IMR-90 (cell line): Measurements from ENCODE around the gene RPS26. TPM values are rescaled to one million over a fixed set of nuclear protein-coding genes. Genes with fewer than 3 reads are reported as not detected.
"Not testable (repeated sequence)": the region's sequence is repeated elsewhere in the genome, so short reads cannot be mapped to it uniquely, and the experiment has no call there.

Source experiments
- ATAC-seq: fragments of 200-7000 bp; cut with Tn5 transposase; 2 replicates; pipeline ENCODE4 v1.9.1; 2020; ENCODE audit warnings: low read depth, mild to moderate bottlenecking, moderate library complexity
- BruUV-seq: library from RNA; stranded (reverse); fragments of 400-500 nt; replicated peaks from 2 replicates; lab custom pipeline; 2021; lab: Mats Ljungman, UMichigan
- CTCF ChIA-PET: fragments of 300-600 bp; formaldehyde crosslinking; extraction: SDS; loops from one replicate; lab custom pipeline; 2021; ENCODE audit warnings: antibody characterized with exemption; lab: Yijun Ruan, JAX
- POLR2A ChIA-PET: fragments of 300-600 bp; sonication (Branson Sonifier 250); formaldehyde crosslinking; loops from one replicate; lab custom pipeline; 2022; ENCODE audit warnings: antibody characterized with exemption; ENCODE audit not compliant: unreplicated experiment; lab: Charles Lee
- DNase-seq: peaks from one replicate; pipeline ENCODE4 v3.0.0; 2013
- H2AFZ ChIP-seq: replicated peaks from 2 replicates; pipeline ENCODE3; 2013; ENCODE audit warnings: low read length, mild to moderate bottlenecking; ENCODE audit not compliant: poor library complexity
- H2AK5ac ChIP-seq: 2 replicates; pipeline ENCODE4 v1.6.1; 2013; ENCODE audit warnings: low read depth, low read length, inconsistent platforms
- H2AK9ac ChIP-seq: replicated peaks from 2 replicates; pipeline ENCODE3; 2013; ENCODE audit warnings: mild to moderate bottlenecking, low read depth, low read length, moderate library complexity; ENCODE audit not compliant: poor library complexity
- H2BK120ac ChIP-seq: 2 replicates; pipeline ENCODE4 v1.6.1; 2013; ENCODE audit warnings: low read depth, low read length, inconsistent platforms
- H2BK15ac ChIP-seq: 3 replicates; pipeline ENCODE4 v1.6.1; 2013; ENCODE audit warnings: low read depth, low read length, inconsistent platforms
- H2BK20ac ChIP-seq: 2 replicates; pipeline ENCODE4 v1.6.1; 2013; ENCODE audit warnings: low read depth, mild to moderate bottlenecking, inconsistent platforms, low read length, moderate library complexity
- H2BK5ac ChIP-seq: 2 replicates; pipeline ENCODE4 v1.6.1; 2013; ENCODE audit warnings: mild to moderate bottlenecking, low read depth, low read length, inconsistent platforms; ENCODE audit not compliant: poor library complexity, severe bottlenecking
- H3K14ac ChIP-seq: replicated peaks from 2 replicates; pipeline ENCODE4 v1.6.1; 2013; ENCODE audit warnings: low read depth, low read length, inconsistent platforms
- H3K18ac ChIP-seq: 2 replicates; pipeline ENCODE4 v1.6.1; 2013; ENCODE audit warnings: low read depth, low read length, control low read depth
- H3K23ac ChIP-seq: 2 replicates; pipeline ENCODE4 v1.6.1; 2013; ENCODE audit warnings: low read depth, low read length, inconsistent platforms
- H3K27ac ChIP-seq: 2 replicates; pipeline ENCODE4 v1.5.1; 2013; ENCODE audit warnings: mild to moderate bottlenecking, control low read depth, low read length; ENCODE audit not compliant: insufficient read depth
- H3K27me3 ChIP-seq: 2 replicates; pipeline ENCODE4 v1.6.1; 2013; ENCODE audit warnings: low read length; ENCODE audit not compliant: control insufficient read depth, insufficient read depth
- H3K36me3 ChIP-seq: 2 replicates; pipeline ENCODE4 v1.6.1; 2013; ENCODE audit warnings: low read length, mixed read lengths; ENCODE audit not compliant: control insufficient read depth, insufficient read depth
- H3K4ac ChIP-seq: 2 replicates; pipeline ENCODE4 v1.6.1; 2013; ENCODE audit warnings: low read depth, low read length, inconsistent platforms
- H3K4me1 ChIP-seq: 2 replicates; pipeline ENCODE4 v1.6.1; 2013; ENCODE audit warnings: low read length, mixed read lengths; ENCODE audit not compliant: control insufficient read depth, insufficient read depth
- H3K4me2 ChIP-seq: 2 replicates; pipeline ENCODE4 v1.6.1; 2013; ENCODE audit warnings: low read depth, mild to moderate bottlenecking, control low read depth, low read length, moderate library complexity
- H3K4me3 ChIP-seq: 2 replicates; pipeline ENCODE4 v1.5.1; 2013; ENCODE audit warnings: low read depth, mild to moderate bottlenecking, control low read depth, low read length, moderate library complexity; ENCODE audit not compliant: insufficient read depth
- H3K56ac ChIP-seq: 2 replicates; pipeline ENCODE4 v1.6.1; 2013; ENCODE audit warnings: low read length, inconsistent platforms; ENCODE audit not compliant: insufficient read depth; ENCODE audit errors: extremely low read depth
- H3K79me1 ChIP-seq, 2 experiments: 2 replicates each; pipeline ENCODE4 v1.6.1; 2013; ENCODE audit warnings: low read length in 2 of 2, inconsistent platforms in 1 of 2, low read depth in 1 of 2
- H3K9ac ChIP-seq: 2 replicates; pipeline ENCODE4 v1.6.1; 2013; ENCODE audit warnings: low read depth, low read length, control low read depth
- H3K9me1 ChIP-seq: 2 replicates; pipeline ENCODE4 v1.6.1; 2013; ENCODE audit warnings: low read length, inconsistent platforms; ENCODE audit not compliant: insufficient read depth
- H3K9me3 ChIP-seq: 2 replicates; pipeline ENCODE4 v1.6.1; 2013; ENCODE audit warnings: low read length; ENCODE audit not compliant: control insufficient read depth, insufficient read depth
- H4K20me1 ChIP-seq: 2 replicates; pipeline ENCODE4 v1.6.1; 2013; ENCODE audit warnings: low read length, inconsistent platforms; ENCODE audit not compliant: insufficient read depth
- H4K5ac ChIP-seq: 2 replicates; pipeline ENCODE4 v1.6.1; 2013; ENCODE audit warnings: mild to moderate bottlenecking, low read depth, low read length, control low read depth
- H4K8ac ChIP-seq, 2 experiments: 2 replicates each; pipeline ENCODE4 v1.6.1; 2013; ENCODE audit warnings: low read depth in 2 of 2, low read length in 2 of 2, control low read depth in 1 of 2, inconsistent platforms in 1 of 2
- H4K91ac ChIP-seq: 2 replicates; pipeline ENCODE4 v1.6.1; 2013; ENCODE audit warnings: low read depth, low read length, inconsistent platforms; ENCODE audit not compliant: insufficient read depth
- WGBS, 2 experiments: methylation state at CpG; one replicate each; pipeline versions ENCODE4 v1.1.5 to v1.1.7; 2013; ENCODE audit warnings: missing lambda C conversion rate in 2 of 2; ENCODE audit not compliant: insufficient read length in 1 of 2; ENCODE audit errors: extremely low coverage in 2 of 2; 5-methylcytosine and 5-hydroxymethylcytosine counted together
- dilution Hi-C: fragments of 300-500 bp; cut with HindIII; formaldehyde crosslinking; loops from one replicate; pipeline ENCODE4 v1.14.3; 2018; ENCODE audit warnings: low sequenced_read_pairs; ENCODE audit not compliant: unreplicated experiment
- in situ Hi-C: fragments of 300-500 bp; cut with MboI; formaldehyde crosslinking; loops from 3 replicates; pipeline ENCODE4 v1.14.3; 2019; ENCODE audit warnings: low sequenced_read_pairs, inconsistent platforms, mixed read lengths
- intact Hi-C: fragments of 100-400 bp; cut with micrococcal nuclease; formaldehyde crosslinking; loops from 2 replicates; pipeline ENCODE4 v1.10.0; 2022
- polyA plus RNA-seq, 3 experiments: library from polyadenylated mRNA; depleted of rRNA; stranded (reverse); fragments of >200 nt; gene quantifications; 2 replicates each; pipeline ENCODE4 v1.2.3, GENCODE V29; 2012; ENCODE audit warnings: low replicate concordance in 1 of 3
- total RNA-seq: library from RNA; depleted of rRNA; stranded (reverse); fragments of >200 nt; gene quantifications from 2 replicates; pipeline ENCODE4 v1.2.3, GENCODE V29; 2012

Gene RPS26
- total and polyA plus RNA-seq, 2 of the 4 experiments (the other 2 are of a cell fraction): 307 to 1,824 TPM

DNA sequence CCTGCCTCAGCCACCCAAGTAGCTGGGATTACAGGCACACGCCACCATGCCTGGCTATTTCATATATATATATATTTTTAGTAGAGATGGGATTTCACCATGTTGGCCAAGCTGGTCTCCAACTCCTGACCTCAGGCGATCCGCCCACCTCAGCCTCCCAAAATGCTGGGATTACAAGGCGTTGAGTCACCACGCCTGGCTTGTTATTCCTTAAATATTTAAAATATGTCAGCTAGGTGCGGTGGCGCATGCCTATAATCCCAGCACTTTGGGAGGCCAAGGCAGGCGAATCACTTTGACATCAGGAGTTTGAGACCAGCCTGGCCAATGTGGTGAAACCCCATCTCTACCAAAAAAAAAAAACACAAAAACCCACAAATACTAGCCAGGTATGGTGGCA lies 18.2 kb downstream of the RPS26 start:
- CTCF ChIA-PET: interaction anchor here (0.6 to 1.0 kb wide), 3 partner anchors 13 to 161 kb away, joined by 3 read pairs; no protein-coding TSS in a partner anchor
- dilution Hi-C loops: not testable (repeated sequence)

More for the DNA sequence above, 18.2 kb downstream of the RPS26 start:
- H4K5ac ChIP-seq, H3K4me2 ChIP-seq, H2BK20ac ChIP-seq, BruUV-seq, H3K27ac ChIP-seq, H3K4me1 ChIP-seq, H3K4ac ChIP-seq, H3K9ac ChIP-seq, H2BK120ac ChIP-seq, POLR2A ChIA-PET, H2AK5ac ChIP-seq, H2AK9ac ChIP-seq, H3K23ac ChIP-seq, in situ Hi-C loops, H4K91ac ChIP-seq, H3K18ac ChIP-seq, H2BK15ac ChIP-seq, H4K8ac ChIP-seq, H3K14ac ChIP-seq, H3K56ac ChIP-seq, H3K4me3 ChIP-seq, H3K9me3 ChIP-seq, H3K36me3 ChIP-seq, intact Hi-C loops, H3K9me1 ChIP-seq, H2BK5ac ChIP-seq, H3K27me3 ChIP-seq, H4K20me1 ChIP-seq, H2AFZ ChIP-seq, H3K79me1 ChIP-seq: not testable (repeated sequence)
- 60% methylated on average over 2 of the region's 8 CpGs; no CpG with 5 or more reads in 1 of the 2 experiments for WGBS, 2 experiments
- DNase-seq: peak; percentile 70
- peak; percentile 40; the same call in 1 of the 2 replicates for ATAC-seq
